ENCODE results near the gene SLC22A23.

SLC22A23 gene

GRCh38 chr6:3233904-3234303 lies 222.9 kb downstream of the SLC22A23 start:
- no peak for TF ChIP-seq CTCF (IDR thresholded peaks at IDR 0.05)
- Histone ChIP-seq H3K27me3 (peaks cover 100% of the 10 kb centered on the region), H3K4me3 (ENCODE audit: low read depth in 1 of 2, low read length in 1 of 2) (no peak overlapping the region), H3K27ac (no peak overlapping the region), H3K36me3 (no peaks in the 10 kb centered on the region), H3K9me3 (no peaks in the 10 kb centered on the region), H3K4me1 (ENCODE audit: control insufficient read depth in 1 of 2, insufficient read depth in 1 of 2, low read depth in 1 of 2, low read length in 1 of 2) (peaks cover 19 to 28% of the 10 kb centered on the region in 2 experiments)

GRCh38 chr6:3233321-3233720 lies 223.5 kb downstream of the SLC22A23 start:
- peaks cover 22 to 33% of the 10 kb centered on the region in 2 experiments for H3K4me1 ChIP-seq (ENCODE audit: control insufficient read depth in 1 of 2, insufficient read depth in 1 of 2, low read depth in 1 of 2, low read length in 1 of 2)
- H3K4me3 ChIP-seq (ENCODE audit: low read depth in 1 of 2, low read length in 1 of 2) = no peak overlapping the region
- peaks cover 100% of the 10 kb centered on the region for H3K27me3 ChIP-seq
- H3K27ac ChIP-seq = no peak overlapping the region
- H3K9me3 ChIP-seq = no peaks in the 10 kb centered on the region
- TF ChIP-seq CTCF (IDR thresholded peaks at IDR 0.05) = no peak
- H3K36me3 ChIP-seq = no peaks in the 10 kb centered on the region

- Histone ChIP-seq H3K4me1 (ENCODE audit: control insufficient read depth in 1 of 2, insufficient read depth in 1 of 2, low read depth in 1 of 2, low read length in 1 of 2) (peaks cover 25 to 44% of the 10 kb centered on the region in 2 experiments), H3K27me3 (peaks cover 100% of the 10 kb centered on the region), H3K36me3 (no peaks in the 10 kb centered on the region), H3K27ac (no peak overlapping the region), H3K9me3 (no peaks in the 10 kb centered on the region), H3K4me3 (ENCODE audit: low read depth in 1 of 2, low read length in 1 of 2) (no peak overlapping the region)
- no peak for TF ChIP-seq CTCF (IDR thresholded peaks at IDR 0.05)
Observed at GRCh38 chr6:3232017-3232945, 224.6 kb downstream of the SLC22A23 start.

- Histone ChIP-seq H3K36me3 (no peaks in the 10 kb centered on the region), H3K27ac (no peak overlapping the region), H3K9me3 (no peaks in the 10 kb centered on the region), H3K4me3 (ENCODE audit: low read depth in 1 of 2, low read length in 1 of 2) (peak overlapping the region in 1 of 2 experiments; percentile 38), H3K4me1 (ENCODE audit: control insufficient read depth in 1 of 2, insufficient read depth in 1 of 2, low read depth in 1 of 2, low read length in 1 of 2) (peaks cover 32 to 51% of the 10 kb centered on the region in 2 experiments), H3K27me3 (peaks cover 100% of the 10 kb centered on the region)
- TF ChIP-seq CTCF (IDR thresholded peaks at IDR 0.05) = no peak
Observed at GRCh38 chr6:3231247-3232016, 225.4 kb downstream of the SLC22A23 start.

GRCh38 chr6:3230900-3231246 lies 226.0 kb downstream of the SLC22A23 start:
- Histone ChIP-seq H3K27ac (no peak overlapping the region), H3K9me3 (no peaks in the 10 kb centered on the region), H3K36me3 (no peaks in the 10 kb centered on the region), H3K4me3 (ENCODE audit: low read depth in 1 of 2, low read length in 1 of 2) (no peak overlapping the region), H3K27me3 (peaks cover 100% of the 10 kb centered on the region), H3K4me1 (ENCODE audit: control insufficient read depth in 1 of 2, insufficient read depth in 1 of 2, low read depth in 1 of 2, low read length in 1 of 2) (peaks cover 32 to 51% of the 10 kb centered on the region in 2 experiments)
- TF ChIP-seq CTCF (IDR thresholded peaks at IDR 0.05) = no peak

All from neutrophil (primary cell).